Measurements from ENCODE around the gene SEC14L1. TPM values are rescaled to one million over a fixed set of nuclear protein-coding genes. Genes with fewer than 3 reads are reported as not detected.
"Not testable (repeated sequence)": the region's sequence is repeated elsewhere in the genome, so short reads cannot be mapped to it uniquely, and the experiment has no call there.

SEC14L1 gene
- total RNA-seq, 1 experiment from 2014 or later, result 25.8 TPM

- H3K4me1 Mint-ChIP-seq (ENCODE audit: insufficient read depth, unreplicated experiment), result peaks cover 22% of the 10 kb centered on the region
- no peaks in the 10 kb centered on the region for H3K27me3 Mint-ChIP-seq (ENCODE audit: insufficient read depth, unreplicated experiment)
- H3K27ac Mint-ChIP-seq (ENCODE audit: low read depth, unreplicated experiment), result no peak overlapping the region
- no TSS peak for BruUV-seq (replicated peaks)
- CTCF ChIA-PET, result no interaction called here
- no peak for TF ChIP-seq CTCF (IDR thresholded peaks at IDR 0.05; ENCODE audit: unreplicated experiment)
- no peak for DNase-seq (ENCODE audit: unreplicated experiment)
- H3K4me3 Mint-ChIP-seq (ENCODE audit: unreplicated experiment), result no peak overlapping the region
- intact Hi-C loops (cut with micrococcal nuclease), result no loop called here
- POLR2A ChIA-PET, result no interaction called here
- no peaks in the 10 kb centered on the region for H3K36me3 Mint-ChIP-seq (ENCODE audit: insufficient read depth, unreplicated experiment)
- H3K9me3 Mint-ChIP-seq (ENCODE audit: unreplicated experiment), result no peaks in the 10 kb centered on the region
Observed at GRCh38 chr17:77136420-77136767, 4.4 kb upstream of the SEC14L1 start.

- CTCF ChIA-PET, result no interaction called here
- H3K27me3 Mint-ChIP-seq (ENCODE audit: insufficient read depth, unreplicated experiment), result no peaks in the 10 kb centered on the region
- no peaks in the 10 kb centered on the region for H3K9me3 Mint-ChIP-seq (ENCODE audit: unreplicated experiment)
- no peak for TF ChIP-seq CTCF (IDR thresholded peaks at IDR 0.05; ENCODE audit: unreplicated experiment)
- no peak overlapping the region for H3K4me3 Mint-ChIP-seq (ENCODE audit: unreplicated experiment)
- H3K27ac Mint-ChIP-seq (ENCODE audit: low read depth, unreplicated experiment), result no peak overlapping the region
- no TSS peak for BruUV-seq (replicated peaks)
- intact Hi-C loops (cut with micrococcal nuclease), result no loop called here
- DNase-seq (ENCODE audit: unreplicated experiment), result no peak
- peaks cover 20% of the 10 kb centered on the region for H3K4me1 Mint-ChIP-seq (ENCODE audit: insufficient read depth, unreplicated experiment)
- no peaks in the 10 kb centered on the region for H3K36me3 Mint-ChIP-seq (ENCODE audit: insufficient read depth, unreplicated experiment)
- POLR2A ChIA-PET, result interaction anchor here (1.6 to 6.6 kb wide), 3 partner anchors 9 to 149 kb away, joined by 5 to 77 read pairs (median 11); no protein-coding TSS in a partner anchor
Observed at GRCh38 chr17:77137111-77137510, 3.7 kb upstream of the SEC14L1 start.

GRCh38 chr17:77137886-77138285 is 2.9 kb upstream of the SEC14L1 start:
- intact Hi-C loops (cut with micrococcal nuclease), result loop anchor here (2.0 kb wide), 1 partner anchor 13 kb away; no protein-coding TSS in a partner anchor
- CTCF ChIA-PET, result interaction anchor here (0.7 kb wide), 1 partner anchor 10 kb away, joined by 3 read pairs; no protein-coding TSS in a partner anchor
- H3K9me3 Mint-ChIP-seq (ENCODE audit: unreplicated experiment); H3K27me3 Mint-ChIP-seq (ENCODE audit: insufficient read depth, unreplicated experiment); H3K36me3 Mint-ChIP-seq (ENCODE audit: insufficient read depth, unreplicated experiment); H3K4me3 Mint-ChIP-seq (ENCODE audit: unreplicated experiment); BruUV-seq (replicated peaks): not testable (repeated sequence)
- POLR2A ChIA-PET, result interaction anchor here (1.1 to 6.6 kb wide), 5 partner anchors 10 to 148 kb away, joined by 3 to 77 read pairs (median 5); no protein-coding TSS in a partner anchor
- Mint-ChIP-seq H3K27ac (ENCODE audit: low read depth, unreplicated experiment) (peak overlapping the region; percentile 3), H3K4me1 (ENCODE audit: insufficient read depth, unreplicated experiment) (peaks cover 16% of the 10 kb centered on the region)
- DNase-seq (ENCODE audit: unreplicated experiment), result peak; percentile 85

- no TSS peak for BruUV-seq (replicated peaks)
- peak overlapping the region; percentile 57 for H3K27ac Mint-ChIP-seq (ENCODE audit: low read depth, unreplicated experiment)
- CTCF ChIA-PET, result interaction anchor here (0.6 to 2.5 kb wide), 4 partner anchors 10 to 53 kb away, joined by 3 to 9 read pairs (median 4); no protein-coding TSS in a partner anchor
- POLR2A ChIA-PET, result interaction anchor here (0.5 to 6.6 kb wide), 17 partner anchors 10 to 1007 kb away, joined by 3 to 77 read pairs (median 4); no protein-coding TSS in a partner anchor
- no peaks in the 10 kb centered on the region for H3K27me3 Mint-ChIP-seq (ENCODE audit: insufficient read depth, unreplicated experiment)
- H3K36me3 Mint-ChIP-seq (ENCODE audit: insufficient read depth, unreplicated experiment), result peaks cover 6% of the 10 kb centered on the region
- DNase-seq (ENCODE audit: unreplicated experiment), result peak; percentile 97
- intact Hi-C loops (cut with micrococcal nuclease), result loop anchor here (2.0 kb wide), 1 partner anchor 54 kb away; no protein-coding TSS in a partner anchor
- H3K9me3 Mint-ChIP-seq (ENCODE audit: unreplicated experiment), result no peaks in the 10 kb centered on the region
- H3K4me3 Mint-ChIP-seq (ENCODE audit: unreplicated experiment), result peak overlapping the region; percentile 73
- TF ChIP-seq CTCF (IDR thresholded peaks at IDR 0.05; ENCODE audit: unreplicated experiment), result no peak
- H3K4me1 Mint-ChIP-seq (ENCODE audit: insufficient read depth, unreplicated experiment), result peaks cover 18% of the 10 kb centered on the region
Observed at GRCh38 chr17:77140166-77140877, 447 bp upstream of the SEC14L1 start.

Measured in MCF 10A (cell line).